Ishikawa (cell line): Measurements from ENCODE around the gene CHRNA5.

Experiments used
- FOXM1 ChIP-seq: IDR thresholded peaks from 2 replicates; pipeline ENCODE4 v1.6.1; 2012; ENCODE audit warnings: low read depth, borderline replicate concordance
- YY1 ChIP-seq: IDR thresholded peaks from 2 replicates; pipeline ENCODE4 v1.6.1; 2012; ENCODE audit warnings: low read depth
- ZBTB7A ChIP-seq: IDR thresholded peaks from 2 replicates; pipeline ENCODE4 v1.6.1; 2012; ENCODE audit warnings: low read depth

- TF ChIP-seq YY1 (no peak), FOXM1 (no peak), ZBTB7A (no peak)
These were observed 41.1 kb upstream of the CHRNA5 start for GRCh38 chr15:78524230-78524629.
